ENCODE data around the gene CRABP1.

CRABP1 gene

GRCh38 chr15:78319588-78319987 is 20.6 kb upstream of the CRABP1 start:
- no peak for DNase-seq

GRCh38 chr15:78320183-78320582 is 20.0 kb upstream of the CRABP1 start:
- DNase-seq: no peak

GRCh38 chr15:78321041-78321570 is 19.0 kb upstream of the CRABP1 start:
- no peak for DNase-seq

DNA sequence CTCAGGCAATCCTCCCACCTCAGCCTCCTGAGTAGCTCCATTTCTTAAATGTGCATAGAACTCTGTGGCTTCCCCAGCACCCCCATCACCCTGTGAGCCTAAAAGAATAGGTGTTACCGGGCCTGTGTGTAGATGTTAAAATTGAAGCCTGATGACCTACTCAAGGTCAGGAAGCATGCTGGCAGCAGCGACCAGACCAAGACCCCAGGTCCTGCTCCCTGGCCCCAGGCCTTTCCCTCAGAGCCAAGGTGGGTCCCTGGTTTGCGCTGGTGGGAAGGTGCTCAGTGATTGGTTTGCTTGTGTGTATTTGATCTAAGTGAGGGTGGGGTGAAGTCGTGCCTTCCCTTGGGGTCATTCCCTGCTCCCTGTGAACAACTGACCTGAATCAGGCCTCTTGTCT is 18.4 kb upstream of the CRABP1 start:
- no peak for DNase-seq

DNA sequence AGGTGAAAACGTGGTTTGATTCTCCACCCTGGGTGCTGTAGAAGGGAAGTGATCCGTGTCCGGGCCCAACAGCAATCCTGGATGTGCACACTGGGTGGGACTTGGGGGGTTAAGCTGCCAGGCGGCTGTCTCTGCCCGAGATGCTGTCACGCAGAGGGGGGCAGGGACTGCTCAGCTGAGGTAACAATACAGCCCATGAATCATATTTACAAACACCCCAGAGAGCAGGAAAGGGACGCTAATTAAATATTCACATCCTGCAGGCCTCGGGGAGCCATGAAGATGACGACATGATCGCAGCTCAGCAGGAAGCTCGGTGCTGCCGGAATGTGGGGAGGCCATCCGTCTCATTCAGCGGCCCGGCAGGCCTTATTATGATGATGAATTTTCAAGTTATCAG is 17.9 kb upstream of the CRABP1 start:
- DNase-seq: no peak

GRCh38 chr15:78322724-78323521 is 17.2 kb upstream of the CRABP1 start:
- no peak for DNase-seq

- no peak for DNase-seq
Observed at GRCh38 chr15:78323693-78324092, 16.5 kb upstream of the CRABP1 start.

DNA sequence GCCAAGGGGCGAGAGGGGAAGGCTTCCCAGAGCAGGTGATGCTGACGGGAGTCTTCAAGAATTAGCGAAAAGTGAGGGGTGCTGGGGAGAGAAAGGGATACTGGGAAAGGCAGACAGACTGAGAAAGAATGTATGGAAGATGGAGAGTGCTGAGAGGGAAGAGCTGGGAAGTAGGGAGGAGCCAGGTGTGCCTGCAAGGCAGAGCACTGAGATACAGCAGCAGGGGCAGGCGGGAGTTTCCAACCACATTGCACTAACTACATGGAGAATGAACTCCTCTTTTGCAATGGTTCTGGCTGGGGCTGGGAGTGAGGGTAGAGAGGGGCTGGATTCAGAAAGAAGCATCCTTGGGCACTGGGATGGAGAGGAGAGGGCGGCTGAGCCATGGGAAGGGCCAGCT is 16.0 kb upstream of the CRABP1 start:
- DNase-seq: no peak

- DNase-seq: no peak
Observed at GRCh38 chr15:78325092-78325843, 14.9 kb upstream of the CRABP1 start.

GRCh38 chr15:78327466-78327865 is 12.7 kb upstream of the CRABP1 start:
- no peak for DNase-seq

DNA sequence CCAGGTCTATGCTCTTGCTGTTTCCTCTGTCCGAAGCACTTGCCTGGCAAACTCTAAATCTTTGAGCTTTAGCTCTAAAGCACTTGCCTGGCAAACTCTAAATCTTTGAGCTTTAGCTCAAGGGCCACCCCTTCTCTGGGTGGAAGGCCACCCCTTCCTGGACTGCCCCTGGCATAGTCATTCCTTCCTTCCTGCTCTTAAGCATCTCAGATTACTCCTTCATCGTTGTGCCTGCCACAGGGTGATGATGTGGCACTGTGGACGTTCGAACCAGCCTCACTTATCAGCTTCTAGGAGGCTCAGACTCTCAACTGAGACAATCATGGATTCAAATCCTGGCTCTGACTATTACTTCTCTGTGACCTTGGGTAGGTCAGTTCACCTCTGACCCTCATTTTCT is 10.5 kb upstream of the CRABP1 start:
- no peak for DNase-seq

- no peak for DNase-seq
Observed at GRCh38 chr15:78334845-78335244, 5.3 kb upstream of the CRABP1 start.

GRCh38 chr15:78335985-78336384 is 4.2 kb upstream of the CRABP1 start:
- no peak for DNase-seq

GRCh38 chr15:78338781-78339180 is 1.4 kb upstream of the CRABP1 start:
- no peak for DNase-seq

DNA sequence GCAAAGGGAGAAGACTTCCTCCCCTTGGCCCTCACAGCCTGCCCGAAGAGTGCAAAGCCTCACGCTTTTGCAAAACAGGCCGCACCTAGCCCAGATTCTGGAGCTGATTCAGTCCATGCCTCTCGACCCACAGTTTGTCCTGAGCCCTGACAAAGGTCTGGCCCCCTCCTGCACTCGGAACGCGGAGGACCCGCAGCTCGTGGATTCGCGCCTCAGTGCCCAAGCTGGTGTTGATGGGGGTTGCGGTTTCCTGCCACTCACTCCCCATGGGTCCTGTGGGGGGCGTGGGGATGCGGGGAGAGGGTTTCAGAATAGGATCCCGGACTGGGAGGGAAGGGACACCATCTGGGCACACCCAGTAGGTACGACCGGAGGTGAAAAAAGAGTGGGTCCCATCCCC is 594 bp upstream of the CRABP1 start:
- no peak for DNase-seq

- no peak for DNase-seq
Observed at GRCh38 chr15:78341057-78341987, 1.2 kb downstream of the CRABP1 start.

GRCh38 chr15:78342021-78342420 is 1.9 kb downstream of the CRABP1 start:
- no peak for DNase-seq

GRCh38 chr15:78343276-78344060 is 3.3 kb downstream of the CRABP1 start:
- DNase-seq: no peak

- DNase-seq: no peak
Observed at GRCh38 chr15:78345396-78346125, 5.4 kb downstream of the CRABP1 start.

DNA sequence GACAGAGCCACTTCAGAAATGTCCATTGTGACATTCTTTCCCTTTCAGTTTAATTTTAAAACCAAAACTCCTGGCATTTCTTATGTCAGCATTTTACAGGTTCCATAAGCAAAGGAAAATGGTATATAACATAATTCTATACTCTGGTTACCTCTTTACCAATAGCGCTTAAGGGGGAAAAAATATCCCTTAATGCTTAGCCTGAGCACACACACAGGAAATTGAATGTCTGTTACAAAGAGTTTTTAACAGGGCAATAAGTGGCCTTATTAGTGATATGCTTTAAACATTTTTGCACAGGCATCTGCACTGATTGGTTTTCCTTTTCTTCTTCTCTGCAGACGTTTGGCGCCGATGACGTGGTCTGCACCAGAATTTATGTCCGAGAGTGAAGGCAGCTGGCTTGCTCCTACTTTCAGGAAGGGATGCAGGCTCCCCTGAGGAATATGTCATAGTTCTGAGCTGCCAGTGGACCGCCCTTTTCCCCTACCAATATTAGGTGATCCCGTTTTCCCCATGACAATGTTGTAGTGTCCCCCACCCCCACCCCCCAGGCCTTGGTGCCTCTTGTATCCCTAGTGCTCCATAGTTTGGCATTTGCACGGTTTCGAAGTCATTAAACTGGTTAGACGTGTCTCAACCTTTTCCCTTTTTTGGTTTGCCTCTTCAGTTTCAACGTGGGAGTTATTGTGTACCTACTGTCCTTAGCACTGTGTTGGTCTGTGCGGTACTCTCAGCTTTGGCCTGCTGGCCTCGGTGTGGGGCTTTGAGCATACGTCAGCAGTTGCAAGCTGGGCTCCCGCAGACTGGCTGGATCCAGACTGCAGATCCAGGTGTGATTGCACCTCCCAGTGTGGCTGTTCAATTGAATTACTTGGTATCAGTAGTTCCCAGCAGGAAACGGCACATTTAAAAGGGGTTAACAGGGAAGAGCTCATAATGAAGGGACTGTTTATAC is 7.7 kb downstream of the CRABP1 start:
- DNase-seq: no peak

Measured in activated CD4-positive, alpha-beta T cell treated with anti-CD3 and anti-CD28 coated beads for 1 hour (primary cell).